Tibial artery (tissue), 4 donors: ENCODE results near the gene IL1B.

Experiments
- DNase-seq, 2 donors: peaks; one replicate each; pipeline ENCODE4 v3.0.0-alpha.2; 2019
- H3K27ac ChIP-seq, 2 donors: fragments of 200-600 bp; sonication (generic) in 1 of 2; 1 replicate in 1 of 2; 2 replicates in 1 of 2; pipeline ENCODE4 v1.5.1; 2018 to 2019; ENCODE audit warnings: mild to moderate bottlenecking in 1 of 2
- H3K27me3 ChIP-seq, 2 donors: fragments of 200-600 bp; sonication (generic) in 1 of 2; one replicate each; pipeline versions ENCODE4 v1.5.1 to v1.6.0; 2016 to 2019
- H3K36me3 ChIP-seq, 3 donors: fragments of 200-600 bp; sonication (generic) in 2 of 3; one replicate each; pipeline ENCODE4 v1.5.1; 2016 to 2019; ENCODE audit warnings: mild to moderate bottlenecking in 2 of 3
- H3K4me1 ChIP-seq, 4 donors: fragments of 200-600 bp; sonication (generic) in 2 of 4; 1 replicate in 3 of 4; 2 replicates in 1 of 4; pipeline ENCODE4 v1.5.1; 2016 to 2019
- H3K4me3 ChIP-seq, 2 donors: fragments of 200-600 bp; sonication (generic) in 1 of 2; 1 replicate in 1 of 2; 2 replicates in 1 of 2; pipeline ENCODE4 v1.5.1; 2018 to 2019; ENCODE audit warnings: mild to moderate bottlenecking in 2 of 2
- H3K9me3 ChIP-seq, 3 donors: fragments of 200-600 bp; sonication (generic) in 1 of 3; one replicate each; pipeline ENCODE4 v1.5.1; 2016 to 2019
- intact Hi-C: fragments of 100-400 bp; cut with DNase I; formaldehyde crosslinking; loops from one replicate; pipeline ENCODE4 v1.15.0; 2023; ENCODE audit warnings: low total_unique reads
- TF ChIP-seq, protein P1 (sequence below), 2 experiments: fragments of 200-600 bp in 1 of 2; fragments of 450-650 bp in 1 of 2; IDR thresholded peaks; one replicate each; pipeline ENCODE4 v1.5.1; 2017 to 2019; ENCODE audit warnings: antibody characterized with exemption in 2 of 2, mild to moderate bottlenecking in 1 of 2, moderate library complexity in 1 of 2

The IL1B gene

DNA sequence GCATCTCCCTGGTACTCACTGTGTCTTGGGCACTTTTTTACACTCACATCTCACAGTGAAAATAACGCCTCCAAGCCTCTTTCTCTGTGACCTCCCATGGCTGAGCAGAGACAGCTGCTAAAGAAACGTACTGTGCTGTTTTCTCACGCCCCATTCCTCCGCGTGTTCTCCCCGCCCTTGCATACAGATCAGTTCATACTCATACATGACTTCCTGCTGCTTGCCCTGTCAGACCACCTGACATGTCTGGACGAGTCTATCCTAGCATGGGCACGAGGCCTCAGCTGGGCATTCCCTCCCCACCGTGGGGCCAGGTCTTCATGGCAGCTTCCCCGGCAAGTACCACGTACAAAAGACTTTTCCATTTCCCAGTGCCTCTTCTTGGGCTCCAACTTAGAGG lies 31.0 kb downstream of the IL1B start:
- no peak overlapping the region for H3K27ac ChIP-seq
- TF ChIP-seq, protein P1, sequence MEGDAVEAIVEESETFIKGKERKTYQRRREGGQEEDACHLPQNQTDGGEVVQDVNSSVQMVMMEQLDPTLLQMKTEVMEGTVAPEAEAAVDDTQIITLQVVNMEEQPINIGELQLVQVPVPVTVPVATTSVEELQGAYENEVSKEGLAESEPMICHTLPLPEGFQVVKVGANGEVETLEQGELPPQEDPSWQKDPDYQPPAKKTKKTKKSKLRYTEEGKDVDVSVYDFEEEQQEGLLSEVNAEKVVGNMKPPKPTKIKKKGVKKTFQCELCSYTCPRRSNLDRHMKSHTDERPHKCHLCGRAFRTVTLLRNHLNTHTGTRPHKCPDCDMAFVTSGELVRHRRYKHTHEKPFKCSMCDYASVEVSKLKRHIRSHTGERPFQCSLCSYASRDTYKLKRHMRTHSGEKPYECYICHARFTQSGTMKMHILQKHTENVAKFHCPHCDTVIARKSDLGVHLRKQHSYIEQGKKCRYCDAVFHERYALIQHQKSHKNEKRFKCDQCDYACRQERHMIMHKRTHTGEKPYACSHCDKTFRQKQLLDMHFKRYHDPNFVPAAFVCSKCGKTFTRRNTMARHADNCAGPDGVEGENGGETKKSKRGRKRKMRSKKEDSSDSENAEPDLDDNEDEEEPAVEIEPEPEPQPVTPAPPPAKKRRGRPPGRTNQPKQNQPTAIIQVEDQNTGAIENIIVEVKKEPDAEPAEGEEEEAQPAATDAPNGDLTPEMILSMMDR (IDR thresholded peaks at IDR 0.05): no peak

DNA sequence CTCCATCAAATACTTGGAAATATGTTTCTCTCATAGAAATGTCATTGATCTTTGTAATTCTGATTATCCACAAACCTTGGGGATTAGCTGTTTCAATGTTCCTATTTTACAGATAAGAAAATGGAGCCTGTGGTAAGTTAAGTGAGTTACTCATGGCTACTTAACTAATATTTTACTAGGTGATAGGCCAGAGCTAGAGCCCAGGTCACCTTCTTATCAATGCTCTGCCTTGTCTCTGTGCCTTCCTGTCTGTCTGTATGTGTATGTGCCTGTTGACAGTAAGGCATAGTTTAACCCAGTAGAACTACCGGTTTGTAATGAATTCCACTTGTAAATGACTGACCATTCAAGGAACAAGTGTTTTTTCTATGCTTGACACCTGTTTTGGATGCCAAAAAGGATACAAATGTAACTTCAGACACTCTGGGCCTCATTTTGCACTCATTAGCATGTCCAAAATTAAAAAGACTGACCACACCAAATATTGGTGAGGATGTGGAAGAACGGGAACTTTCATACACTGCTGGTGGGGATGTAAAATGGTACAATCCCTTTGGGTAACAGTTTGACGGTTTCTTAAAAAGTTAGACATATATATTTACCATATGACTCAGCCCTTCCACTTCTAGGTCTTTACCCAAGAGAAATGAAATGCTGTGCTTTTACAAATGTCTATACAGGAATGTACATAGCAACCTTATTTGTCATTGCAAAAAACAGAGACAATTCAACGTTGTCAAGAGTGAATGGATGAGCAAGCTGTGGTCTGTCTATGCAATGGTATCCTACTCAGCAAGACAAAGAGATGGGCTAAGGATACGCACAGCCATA lies 32.7 kb downstream of the IL1B start:
- no peaks in the 10 kb centered on the region for H3K36me3 ChIP-seq
- no peaks in the 10 kb centered on the region for H3K27me3 ChIP-seq
- no peaks in the 10 kb centered on the region for H3K4me1 ChIP-seq
- H3K9me3 ChIP-seq: no peaks in the 10 kb centered on the region
- intact Hi-C loops: no loop called here
- H3K27ac ChIP-seq: no peak overlapping the region
- no peak for DNase-seq
- H3K4me3 ChIP-seq: no peak overlapping the region
- TF ChIP-seq, protein P1 (IDR thresholded peaks at IDR 0.05): no peak

More for the DNA sequence above, 31.0 kb downstream of the IL1B start:
- intact Hi-C loops: no loop called here
- no peaks in the 10 kb centered on the region for H3K36me3 ChIP-seq
- H3K27me3 ChIP-seq: no peaks in the 10 kb centered on the region
- no peaks in the 10 kb centered on the region for H3K9me3 ChIP-seq
- DNase-seq: no peak
- no peak overlapping the region for H3K4me3 ChIP-seq
- H3K4me1 ChIP-seq: no peaks in the 10 kb centered on the region

DNA sequence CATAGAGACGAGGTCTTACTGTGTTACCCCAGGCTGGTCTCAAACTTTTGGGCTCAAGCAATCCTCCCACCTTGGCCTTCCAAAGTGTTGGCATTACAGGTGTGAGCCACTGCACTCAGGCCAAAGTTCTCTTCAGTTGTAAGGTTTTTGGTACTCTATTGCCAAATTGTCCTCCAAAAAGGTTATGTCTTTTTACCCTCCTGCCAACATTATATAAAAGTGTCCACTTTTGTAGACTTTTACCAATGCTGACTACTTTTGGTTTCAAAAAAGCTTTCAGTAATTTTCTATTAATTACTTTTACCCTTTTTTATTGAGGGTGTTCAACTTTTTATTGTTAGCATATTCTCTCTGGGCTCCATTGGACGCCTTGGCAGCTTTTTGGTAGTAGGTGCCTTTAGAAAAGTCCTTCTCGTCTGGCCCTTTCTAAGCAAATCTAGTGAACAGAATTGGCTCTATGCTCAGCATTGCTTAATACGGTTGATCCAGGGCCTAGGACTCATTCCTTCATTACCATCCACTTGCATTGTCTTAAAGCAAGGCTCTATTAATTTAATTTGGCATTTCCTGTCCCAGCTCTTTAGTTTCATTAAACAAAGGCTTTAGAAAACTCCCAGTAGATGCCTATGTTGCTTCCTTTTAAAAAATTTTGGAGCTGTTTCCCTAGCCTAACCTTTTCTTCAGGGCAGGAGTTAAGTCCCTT lies 35.5 kb downstream of the IL1B start:
- Histone ChIP-seq H3K4me3 (no peak overlapping the region), H3K9me3 (no peaks in the 10 kb centered on the region), H3K36me3 (no peaks in the 10 kb centered on the region), H3K27me3 (no peaks in the 10 kb centered on the region), H3K4me1 (no peaks in the 10 kb centered on the region), H3K27ac (no peak overlapping the region)
- TF ChIP-seq, protein P1 (IDR thresholded peaks at IDR 0.05): no peak
- intact Hi-C loops: no loop called here
- no peak for DNase-seq

DNA sequence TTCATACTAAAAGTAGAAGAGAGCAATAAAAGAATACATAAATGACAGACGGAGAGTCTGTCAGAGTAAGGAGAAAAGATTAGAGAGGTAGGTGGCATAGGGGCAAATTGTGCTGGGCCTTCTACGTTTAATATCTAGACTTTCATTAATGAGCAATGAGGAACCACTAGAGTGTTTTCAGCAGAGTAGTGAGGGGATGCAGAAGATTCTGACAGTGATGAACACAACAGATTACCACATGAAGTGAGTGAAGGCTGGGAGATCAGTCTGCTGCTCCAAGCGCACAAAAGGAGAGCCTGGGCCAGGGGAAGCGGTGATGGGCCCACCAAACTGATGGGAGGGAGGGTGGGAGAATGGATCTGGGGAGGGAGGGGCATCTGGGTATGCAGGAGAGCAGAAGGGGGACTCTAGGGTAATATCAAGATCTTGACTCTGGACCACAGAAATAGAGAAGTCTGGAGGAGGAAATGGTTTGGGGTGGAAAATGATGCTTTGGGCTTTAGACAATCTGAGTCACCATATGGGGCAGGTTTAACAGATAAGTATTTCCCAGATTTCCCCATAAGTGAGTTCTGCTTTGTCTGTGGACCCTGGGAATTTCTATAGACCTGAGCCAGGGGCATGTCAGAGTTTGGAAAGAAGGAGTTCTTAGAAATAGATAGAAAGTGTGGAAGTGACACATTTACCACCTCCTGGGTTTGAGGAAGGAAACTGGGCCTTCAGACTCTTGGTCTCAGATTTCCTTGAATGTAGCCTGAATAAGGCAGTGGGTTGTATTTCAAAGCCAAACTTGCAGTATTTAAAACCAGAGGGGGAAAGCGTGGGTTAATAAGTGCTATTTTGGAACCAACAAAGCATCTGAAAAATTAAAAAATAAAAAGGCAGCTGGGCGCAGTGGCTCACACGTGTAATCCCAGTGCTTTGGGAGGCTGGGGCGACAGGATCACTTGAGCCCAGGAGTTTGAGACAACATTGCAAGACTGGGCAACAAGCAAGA lies 37.3 kb downstream of the IL1B start:
- TF ChIP-seq, protein P1 (IDR thresholded peaks at IDR 0.05): no peak
- DNase-seq: no peak

DNA sequence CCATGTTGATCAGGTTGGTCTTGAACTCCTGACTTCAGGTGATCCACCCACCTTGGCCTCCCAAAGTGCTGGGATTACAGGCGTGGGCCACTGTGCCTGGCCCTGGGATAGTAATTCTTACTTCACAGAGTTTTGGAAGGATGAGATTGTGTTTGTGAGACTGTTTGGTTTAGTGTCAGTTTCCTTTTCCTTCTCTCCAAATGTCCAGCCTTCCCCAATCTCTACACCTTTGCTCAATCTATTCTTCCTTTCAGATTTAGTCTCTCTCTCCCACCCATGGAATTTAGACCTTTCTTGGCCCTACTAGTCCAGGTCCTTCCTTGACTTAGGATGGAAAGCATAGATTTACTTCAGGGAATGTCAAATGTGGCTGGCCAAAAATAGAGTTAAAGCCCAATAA lies 40.1 kb downstream of the IL1B start:
- intact Hi-C loops: no loop called here
- Histone ChIP-seq H3K4me1 (no peaks in the 10 kb centered on the region), H3K27ac (no peak overlapping the region), H3K27me3 (no peaks in the 10 kb centered on the region), H3K9me3 (no peaks in the 10 kb centered on the region), H3K36me3 (no peaks in the 10 kb centered on the region), H3K4me3 (no peak overlapping the region)
- no peak for DNase-seq
- TF ChIP-seq, protein P1 (IDR thresholded peaks at IDR 0.05): no peak

More for the DNA sequence above, 37.3 kb downstream of the IL1B start:
- H3K27ac ChIP-seq: no peak overlapping the region
- no peaks in the 10 kb centered on the region for H3K36me3 ChIP-seq
- H3K9me3 ChIP-seq: no peaks in the 10 kb centered on the region
- H3K27me3 ChIP-seq: no peaks in the 10 kb centered on the region
- H3K4me3 ChIP-seq: no peak overlapping the region
- H3K4me1 ChIP-seq: no peaks in the 10 kb centered on the region
- intact Hi-C loops: no loop called here
